ENCODE results near the gene HOATZ.

HOATZ gene

GRCh38 chr11:111581341-111581740 lies 66.8 kb downstream of the HOATZ start:
- DNase-seq (ENCODE audit: low spot score), result no peak

- DNase-seq (ENCODE audit: low spot score), result no peak
These were observed 67.6 kb downstream of the HOATZ start for GRCh38 chr11:111582163-111582562.

GRCh38 chr11:111582881-111583280 lies 68.3 kb downstream of the HOATZ start:
- DNase-seq (ENCODE audit: low spot score), result no peak

- no peak for DNase-seq (ENCODE audit: low spot score)
These were observed 70.8 kb downstream of the HOATZ start for GRCh38 chr11:111585371-111585770.

- DNase-seq (ENCODE audit: low spot score), result no peak
These were observed 71.8 kb downstream of the HOATZ start for GRCh38 chr11:111586388-111586831.
